Hepatocyte (in vitro differentiated cells): ENCODE measurements around the gene TIE1. TPM values are rescaled to one million over a fixed set of nuclear protein-coding genes. Genes with fewer than 3 reads are reported as not detected.

Source experiments
- DNase-seq: peaks from one replicate; pipeline ENCODE4 v3.0.0-alpha.2; 2016; ENCODE audit warnings: low spot score
- H2AFZ ChIP-seq: fragments of 200-600 bp; sonication (generic); 2 replicates; pipeline ENCODE4 v1.6.0; 2016; ENCODE audit warnings: antibody characterized with exemption, mild to moderate bottlenecking
- H3K27ac ChIP-seq: fragments of 200-600 bp; sonication (generic); 2 replicates; pipeline ENCODE4 v1.5.1; 2016; ENCODE audit warnings: mild to moderate bottlenecking
- H3K27me3 ChIP-seq: fragments of 200-600 bp; sonication (generic); 2 replicates; pipeline ENCODE4 v1.6.1; 2016
- H3K36me3 ChIP-seq: fragments of 200-600 bp; sonication (generic); replicated peaks from 2 replicates; pipeline ENCODE4 v1.5.1; 2016; ENCODE audit warnings: low read depth; ENCODE audit not compliant: insufficient read depth
- H3K4me1 ChIP-seq: fragments of 200-600 bp; sonication (generic); 2 replicates; pipeline ENCODE4 v1.5.1; 2016; ENCODE audit warnings: mild to moderate bottlenecking, moderate library complexity; ENCODE audit not compliant: insufficient read depth
- H3K4me2 ChIP-seq: fragments of 200-600 bp; sonication (generic); 2 replicates; pipeline ENCODE4 v1.6.0; 2016
- H3K4me3 ChIP-seq: fragments of 200-600 bp; sonication (generic); 2 replicates; pipeline ENCODE4 v1.5.1; 2016; ENCODE audit warnings: mild to moderate bottlenecking
- H3K79me2 ChIP-seq: fragments of 200-600 bp; sonication (generic); 2 replicates; pipeline ENCODE4 v1.6.0; 2017; ENCODE audit warnings: mild to moderate bottlenecking
- H3K9me2 ChIP-seq: fragments of 200-600 bp; sonication (generic); replicated peaks from 2 replicates; pipeline ENCODE4 v1.6.0; 2017; ENCODE audit warnings: mild to moderate bottlenecking; ENCODE audit not compliant: insufficient read depth
- H3K9me3 ChIP-seq: fragments of 200-600 bp; sonication (generic); 2 replicates; pipeline ENCODE4 v1.5.1; 2016; ENCODE audit warnings: low read depth, mild to moderate bottlenecking
- H4K20me1 ChIP-seq: fragments of 200-600 bp; sonication (generic); 2 replicates; pipeline ENCODE4 v1.6.0; 2016; ENCODE audit warnings: mild to moderate bottlenecking; ENCODE audit not compliant: insufficient read depth, poor library complexity, severe bottlenecking
- EZH2 ChIP-seq: fragments of 200-600 bp; sonication (generic); IDR thresholded peaks from 2 replicates; pipeline ENCODE4 v1.6.1; 2016; ENCODE audit warnings: antibody characterized with exemption, mild to moderate bottlenecking, borderline replicate concordance
- EZH2phosphoT487 ChIP-seq: fragments of 200-600 bp; sonication (generic); IDR thresholded peaks from one replicate; pipeline ENCODE4 v1.6.1; 2018; ENCODE audit warnings: antibody characterized with exemption, mild to moderate bottlenecking, low read depth, moderate library complexity; ENCODE audit not compliant: unreplicated experiment, severe bottlenecking
- WGBS: methylation state at CpG from one replicate; pipeline ENCODE4 v1.1.6; 2016; ENCODE audit warnings: low lambda C conversion rate; ENCODE audit errors: missing lambda C conversion rate; 5-methylcytosine and 5-hydroxymethylcytosine counted together
- polyA plus RNA-seq: library from polyadenylated mRNA; unstranded; fragments of >200 nt; fragmentation: Nextera tagmentation; extraction: Ambion mirVana; gene quantifications from 2 replicates; pipeline ENCODE4 v1.2.1, GENCODE V29; 2016
- total RNA-seq: library from RNA; depleted of rRNA; stranded (reverse); fragments of >200 nt; gene quantifications from 2 replicates; pipeline ENCODE4 v1.2.3, GENCODE V29; 2014
- TF ChIP-seq, protein P1 (sequence below): fragments of 200-600 bp; sonication (generic); IDR thresholded peaks from 2 replicates; pipeline ENCODE4 v1.5.1; 2016; ENCODE audit warnings: antibody characterized with exemption, mild to moderate bottlenecking; ENCODE audit not compliant: poor library complexity

TIE1 gene
- total and polyA plus RNA-seq, 2 experiments from 2014 or later, result 0.33 to 1.2 TPM

DNA sequence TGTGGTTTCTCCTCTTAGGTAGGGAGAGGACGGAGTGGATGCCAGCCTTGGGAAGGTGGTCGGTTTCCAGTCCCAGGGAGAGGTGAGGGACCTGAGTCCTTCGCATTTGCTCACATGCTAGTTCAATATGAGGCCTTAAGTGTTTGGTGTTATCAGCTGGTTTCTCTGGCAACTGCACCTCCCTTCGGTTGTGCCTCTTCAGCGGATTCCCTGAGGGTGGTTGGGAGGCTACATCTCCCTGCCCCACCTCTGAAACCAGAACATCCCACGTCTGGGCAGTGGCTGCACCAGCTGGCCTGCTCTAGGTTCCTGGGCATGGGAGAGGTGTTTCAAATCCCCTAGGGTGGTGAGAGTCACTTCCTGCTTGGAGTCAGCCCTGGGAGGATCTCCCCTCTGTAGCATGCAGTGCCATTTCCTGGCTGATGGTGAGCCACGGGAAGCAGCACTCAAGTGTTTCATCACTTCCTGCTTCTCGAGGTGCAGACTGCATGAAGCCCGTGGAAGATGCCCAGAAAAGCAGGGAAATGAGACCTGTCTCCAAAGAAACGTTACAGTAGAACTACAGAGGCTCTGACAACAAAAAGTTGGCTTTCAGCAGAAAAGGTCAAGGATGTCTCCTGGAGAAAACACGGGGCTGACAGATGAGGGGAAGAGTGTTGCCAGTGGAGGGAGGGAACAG is 26.5 kb upstream of the TIE1 start:
- H4K20me1 ChIP-seq, result no peaks in the 10 kb centered on the region
- no peak overlapping the region for H2AFZ ChIP-seq
- peaks cover 5% of the 10 kb centered on the region for H3K79me2 ChIP-seq
- H3K27ac ChIP-seq, result peak overlapping the region; percentile 7
- H3K9me2 ChIP-seq, result no peaks in the 10 kb centered on the region
- H3K4me3 ChIP-seq, result no peak overlapping the region
- H3K27me3 ChIP-seq, result no peaks in the 10 kb centered on the region
- H3K4me1 ChIP-seq, result peaks cover 27% of the 10 kb centered on the region
- no peak overlapping the region for H3K4me2 ChIP-seq
- H3K36me3 ChIP-seq, result no peaks in the 10 kb centered on the region
- DNase-seq, result no peak
- no peaks in the 10 kb centered on the region for H3K9me3 ChIP-seq
- TF ChIP-seq, protein P1, sequence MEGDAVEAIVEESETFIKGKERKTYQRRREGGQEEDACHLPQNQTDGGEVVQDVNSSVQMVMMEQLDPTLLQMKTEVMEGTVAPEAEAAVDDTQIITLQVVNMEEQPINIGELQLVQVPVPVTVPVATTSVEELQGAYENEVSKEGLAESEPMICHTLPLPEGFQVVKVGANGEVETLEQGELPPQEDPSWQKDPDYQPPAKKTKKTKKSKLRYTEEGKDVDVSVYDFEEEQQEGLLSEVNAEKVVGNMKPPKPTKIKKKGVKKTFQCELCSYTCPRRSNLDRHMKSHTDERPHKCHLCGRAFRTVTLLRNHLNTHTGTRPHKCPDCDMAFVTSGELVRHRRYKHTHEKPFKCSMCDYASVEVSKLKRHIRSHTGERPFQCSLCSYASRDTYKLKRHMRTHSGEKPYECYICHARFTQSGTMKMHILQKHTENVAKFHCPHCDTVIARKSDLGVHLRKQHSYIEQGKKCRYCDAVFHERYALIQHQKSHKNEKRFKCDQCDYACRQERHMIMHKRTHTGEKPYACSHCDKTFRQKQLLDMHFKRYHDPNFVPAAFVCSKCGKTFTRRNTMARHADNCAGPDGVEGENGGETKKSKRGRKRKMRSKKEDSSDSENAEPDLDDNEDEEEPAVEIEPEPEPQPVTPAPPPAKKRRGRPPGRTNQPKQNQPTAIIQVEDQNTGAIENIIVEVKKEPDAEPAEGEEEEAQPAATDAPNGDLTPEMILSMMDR, result no peak
- TF ChIP-seq EZH2, result no peak
- no peak for TF ChIP-seq EZH2phosphoT487
- 65% methylated on average over 11 of the region's 11 CpGs for WGBS

DNA sequence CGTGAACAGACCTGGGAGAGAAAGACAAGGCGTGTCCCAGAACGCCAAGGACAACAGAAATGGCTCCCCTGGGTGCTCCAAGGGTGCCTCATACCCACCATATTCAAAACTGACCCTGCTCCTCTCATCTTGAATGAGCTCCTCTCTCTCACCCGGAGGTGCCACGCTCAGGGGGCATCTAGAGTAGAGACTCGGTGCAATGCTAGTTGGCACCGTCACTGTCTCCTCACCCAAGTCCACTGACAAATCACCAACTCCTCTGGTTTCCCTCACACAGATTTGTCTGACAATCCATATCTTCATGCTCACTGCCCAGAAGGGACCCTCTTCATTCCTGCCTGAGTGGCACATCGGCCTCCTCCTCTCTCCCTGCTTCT is 26.0 kb upstream of the TIE1 start:
- H3K9me2 ChIP-seq, result no peaks in the 10 kb centered on the region
- H3K4me1 ChIP-seq, result peaks cover 26% of the 10 kb centered on the region
- H2AFZ ChIP-seq, result no peak overlapping the region
- no peaks in the 10 kb centered on the region for H3K36me3 ChIP-seq
- no peak overlapping the region for H3K4me2 ChIP-seq
- H3K79me2 ChIP-seq, result peaks cover 5% of the 10 kb centered on the region
- H4K20me1 ChIP-seq, result no peaks in the 10 kb centered on the region
- TF ChIP-seq, protein P1, result no peak
- no peak for TF ChIP-seq EZH2phosphoT487
- no peak for TF ChIP-seq EZH2
- no peak for DNase-seq
- H3K9me3 ChIP-seq, result no peaks in the 10 kb centered on the region
- no peaks in the 10 kb centered on the region for H3K27me3 ChIP-seq
- no peak overlapping the region for H3K4me3 ChIP-seq
- H3K27ac ChIP-seq, result no peak overlapping the region
- 97% methylated on average over 8 of the region's 8 CpGs for WGBS

DNA sequence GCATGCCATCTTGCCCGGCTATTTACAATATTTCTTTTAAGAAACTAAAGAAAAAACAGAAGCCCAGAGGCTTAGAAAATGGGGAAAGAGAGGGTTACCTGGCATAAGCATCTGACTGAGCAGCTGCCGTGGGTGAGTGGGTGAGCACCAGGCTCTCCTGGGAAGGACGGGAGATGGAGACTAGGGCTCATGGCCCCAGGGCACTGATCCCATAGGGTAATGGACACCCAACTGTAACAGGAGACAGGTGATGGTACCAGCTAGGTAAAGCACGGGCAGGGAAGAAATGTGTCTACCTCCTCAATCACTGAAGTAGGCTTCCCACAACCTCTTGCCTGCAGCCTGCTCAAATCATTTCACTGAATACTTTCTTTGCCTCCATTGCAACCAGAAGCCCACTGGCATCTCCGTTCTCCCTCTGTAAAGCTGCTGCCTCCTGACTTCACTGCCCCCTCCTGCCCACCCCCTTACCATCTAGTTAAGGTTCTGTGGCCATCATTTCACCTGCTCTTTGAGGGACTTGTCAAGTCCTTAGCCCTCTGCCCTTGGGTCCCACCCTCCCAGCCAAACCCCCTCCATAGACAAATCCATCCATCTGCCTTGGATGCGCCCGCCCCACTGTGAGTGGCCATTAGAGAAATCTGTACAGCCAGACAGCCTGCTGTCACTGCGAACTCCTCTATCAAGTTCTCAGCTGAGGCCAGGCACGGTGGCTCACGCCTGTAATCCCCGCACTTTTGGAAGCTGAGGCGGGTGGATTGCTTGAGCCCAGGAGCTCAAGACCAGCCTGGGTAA is 24.8 kb upstream of the TIE1 start:
- H3K4me3 ChIP-seq, result no peak overlapping the region
- no peak overlapping the region for H2AFZ ChIP-seq
- peak overlapping the region; percentile 75 for H3K27ac ChIP-seq
- no peaks in the 10 kb centered on the region for H4K20me1 ChIP-seq
- no peaks in the 10 kb centered on the region for H3K36me3 ChIP-seq
- no peaks in the 10 kb centered on the region for H3K27me3 ChIP-seq
- DNase-seq, result no peak
- H3K4me1 ChIP-seq, result peaks cover 22% of the 10 kb centered on the region
- H3K9me3 ChIP-seq, result no peaks in the 10 kb centered on the region
- H3K79me2 ChIP-seq, result peaks cover 5% of the 10 kb centered on the region
- peak overlapping the region; percentile 29 for H3K4me2 ChIP-seq
- 77% methylated on average over 12 of the region's 12 CpGs for WGBS
- no peaks in the 10 kb centered on the region for H3K9me2 ChIP-seq
- TF ChIP-seq, protein P1, result no peak
- TF ChIP-seq EZH2phosphoT487 (no peak), EZH2 (no peak)
